Measurements from ENCODE around the gene CS.
"Not testable (repeated sequence)": the region's sequence is repeated elsewhere in the genome, so short reads cannot be mapped to it uniquely, and the experiment has no call there.

The CS gene

GRCh38 chr12:56299853-56300643 is at the start of gene CS:
TSS of gene CS (minus strand) at chr12:56300330. CDS start at chr12:56300201, 129 bp downstream.
- DNase-seq: peak; percentile 63

GRCh38 chr12:56348776-56349175 is 48.6 kb upstream of the CS start:
- no peak for DNase-seq

DNA sequence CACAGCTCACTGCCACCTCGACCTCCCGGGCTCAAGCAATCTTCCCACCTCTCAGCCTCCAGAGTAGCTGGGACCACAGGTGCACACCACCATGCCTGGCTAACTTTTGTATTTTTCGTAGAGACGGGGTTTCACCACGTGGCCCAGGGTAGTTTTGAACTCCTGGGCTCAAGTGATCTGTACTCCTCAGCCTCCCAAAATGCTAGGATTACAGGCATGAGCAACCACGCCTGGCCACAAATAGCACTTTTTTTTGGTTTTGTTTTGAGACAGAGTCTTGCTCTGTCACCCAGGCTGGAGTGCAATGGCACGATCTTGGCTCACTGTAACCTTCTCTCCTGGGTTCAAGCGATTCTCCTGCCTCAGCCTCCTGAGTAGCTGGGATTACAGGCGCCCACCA is 47.1 kb upstream of the CS start:
- not testable (repeated sequence) for DNase-seq

DNA sequence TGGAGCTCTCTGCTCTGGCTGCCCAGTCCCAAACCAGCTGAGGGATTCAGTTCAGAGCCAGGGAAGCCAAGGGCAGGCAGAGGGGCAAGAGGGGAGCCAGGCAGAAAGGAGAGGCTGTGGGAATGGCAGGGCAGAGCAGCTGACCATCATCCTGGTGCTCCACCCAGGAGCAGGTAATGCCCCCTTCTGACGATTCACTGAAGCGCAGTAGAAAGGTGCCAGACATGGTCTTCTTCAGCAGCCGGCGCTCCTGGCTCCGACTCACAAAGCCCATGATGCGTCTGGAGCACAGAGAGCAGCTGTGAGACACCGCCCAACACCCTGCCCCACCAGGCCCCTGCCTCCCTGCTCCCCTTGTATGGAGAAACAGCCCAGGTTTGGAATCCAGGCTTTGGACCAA is 46.5 kb upstream of the CS start:
- DNase-seq: no peak

GRCh38 chr12:56342290-56342689 is 42.2 kb upstream of the CS start:
- DNase-seq: not testable (repeated sequence)

GRCh38 chr12:56341616-56342015 is 41.5 kb upstream of the CS start:
- no peak for DNase-seq

DNA sequence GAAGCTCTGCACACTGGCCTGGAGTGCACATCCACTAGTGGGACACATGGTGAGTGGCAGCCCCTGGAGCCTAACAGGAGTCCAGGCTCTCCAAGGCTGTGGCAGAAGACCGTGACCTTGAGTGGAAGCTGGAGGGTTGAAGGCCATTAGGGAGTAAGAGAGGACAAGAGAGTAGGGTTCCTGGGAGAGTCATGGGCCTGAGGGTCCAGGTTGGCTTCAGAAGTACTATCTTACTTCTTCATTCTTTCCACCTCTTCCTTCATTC is 39.0 kb upstream of the CS start:
- no peak for DNase-seq

GRCh38 chr12:56338308-56339157 is 38.4 kb upstream of the CS start, which contains the start of gene IL23A:
TSS of gene IL23A (plus strand) at chr12:56338884. CDS start at chr12:56339045, 161 bp downstream.
- no peak for DNase-seq

DNA sequence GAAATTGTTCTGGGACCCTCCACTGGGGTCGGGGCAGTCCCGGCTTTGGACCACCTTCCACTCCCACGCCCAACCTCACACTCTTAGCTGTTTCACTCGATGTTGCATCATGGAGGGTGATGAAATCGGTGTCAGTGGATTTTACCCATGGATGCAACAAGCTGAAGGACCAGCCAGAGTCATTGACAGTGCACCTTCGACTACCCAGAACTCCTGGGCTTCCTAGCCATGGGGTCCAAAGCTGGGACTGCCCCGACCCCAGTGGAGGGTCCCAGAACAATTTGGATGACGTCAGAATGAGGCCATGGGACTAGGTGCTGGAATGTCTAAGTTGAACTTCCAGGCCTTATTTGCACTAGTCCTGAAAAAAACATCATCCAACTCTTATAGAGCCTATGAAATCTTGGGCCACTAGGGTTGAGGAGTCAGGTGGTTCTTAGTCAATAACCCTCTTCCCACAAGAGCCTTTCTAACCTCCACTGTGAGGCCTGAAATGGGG is 37.7 kb upstream of the CS start:
- no peak for DNase-seq

- no peak for DNase-seq
Measured at GRCh38 chr12:56336361-56337167, 36.4 kb upstream of the CS start.

- DNase-seq: not testable (repeated sequence)
Measured at GRCh38 chr12:56335527-56335926, 35.4 kb upstream of the CS start.

DNA sequence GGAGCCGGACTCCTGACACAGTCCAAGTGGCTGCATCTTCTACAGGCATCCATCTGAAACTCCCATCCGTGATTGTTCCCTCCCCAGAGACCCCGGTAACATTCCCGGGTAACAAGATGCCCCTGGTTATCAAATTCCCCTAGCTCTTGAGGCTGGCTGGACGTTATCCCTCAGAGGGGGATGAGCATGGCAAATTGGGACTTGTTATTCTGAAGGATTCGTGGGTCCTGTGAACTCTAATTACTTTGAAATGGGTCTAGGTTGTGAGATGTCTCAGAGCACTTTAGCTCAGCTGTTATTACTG is 34.3 kb upstream of the CS start:
- no peak for DNase-seq

GRCh38 chr12:56333679-56334489 is 33.8 kb upstream of the CS start, which contains the start of gene PAN2:
TSS of gene PAN2 (minus strand) at chr12:56334000. CDS start at chr12:56333094, 906 bp downstream.
- DNase-seq: peak; percentile 92

- DNase-seq: no peak
Measured at GRCh38 chr12:56333197-56333678, 33.1 kb upstream of the CS start.

- DNase-seq: no peak
Measured at GRCh38 chr12:56332512-56333196, 32.5 kb upstream of the CS start.

DNA sequence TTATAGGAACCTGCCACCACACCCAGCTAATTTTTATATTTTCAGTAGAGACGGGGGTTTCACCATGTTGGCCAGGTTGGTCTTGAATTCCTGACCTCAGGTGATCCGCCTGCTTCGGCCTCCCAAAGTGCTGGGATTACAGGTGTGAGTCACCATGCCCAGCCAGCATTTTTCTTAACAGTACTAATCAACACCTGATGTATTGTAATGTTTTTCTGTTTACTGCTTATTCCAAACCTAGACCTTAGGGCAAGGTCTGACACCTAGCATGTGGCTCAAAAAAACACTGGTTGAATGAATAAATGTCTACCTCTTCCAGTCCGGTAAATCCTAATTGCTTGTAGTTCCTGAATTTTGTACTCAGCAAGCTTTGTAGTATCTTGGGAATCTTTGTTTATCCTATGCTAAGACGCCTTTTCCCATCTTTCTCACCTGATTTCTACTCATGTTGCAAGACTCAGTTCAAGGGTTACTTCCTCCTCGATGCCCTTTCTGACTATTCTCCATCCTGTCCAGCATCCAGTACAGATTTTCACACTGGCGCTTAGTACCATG is 30.9 kb upstream of the CS start:
- DNase-seq: no peak

- DNase-seq: no peak
Measured at GRCh38 chr12:56326533-56326932, 26.4 kb upstream of the CS start.

DNA sequence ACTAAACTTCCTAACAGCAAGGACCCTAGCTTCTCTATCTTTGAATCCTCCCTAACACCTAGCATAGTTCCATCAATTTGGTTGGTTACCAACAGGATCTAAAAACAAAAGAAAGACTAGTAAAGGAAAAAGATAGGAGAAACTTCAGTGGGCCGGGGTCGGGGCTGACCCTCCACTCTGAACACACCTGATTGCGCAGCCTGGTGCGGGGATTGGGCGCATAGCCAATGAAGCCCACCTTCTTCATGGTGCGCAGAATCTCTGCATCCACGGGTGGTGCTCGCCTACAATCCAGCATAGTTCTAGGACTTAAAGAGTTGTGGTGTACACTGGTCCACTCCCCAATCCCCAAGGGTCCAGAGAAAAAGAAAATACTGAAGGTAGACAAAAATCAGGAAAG is 26.0 kb upstream of the CS start:
- no peak for DNase-seq

DNA sequence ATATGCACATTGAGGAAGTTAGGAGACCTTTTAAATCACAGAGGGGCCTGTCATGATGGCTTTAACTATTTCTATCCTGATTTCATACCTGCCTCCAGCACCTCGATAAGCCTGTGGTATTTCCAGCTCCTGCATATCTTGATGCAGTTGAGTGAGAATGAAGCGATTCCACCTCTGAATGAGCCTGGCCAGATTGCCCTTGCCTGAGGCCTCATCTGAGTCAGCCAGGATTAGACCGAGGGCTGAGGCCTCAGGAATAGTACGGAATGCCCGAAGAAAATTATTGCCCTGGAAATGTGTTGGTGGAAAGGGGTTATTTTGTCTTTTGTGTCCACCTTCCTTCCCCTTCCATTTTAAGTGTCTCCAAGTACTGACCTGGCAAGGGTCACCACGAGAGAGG is 24.1 kb upstream of the CS start:
- no peak for DNase-seq

DNA sequence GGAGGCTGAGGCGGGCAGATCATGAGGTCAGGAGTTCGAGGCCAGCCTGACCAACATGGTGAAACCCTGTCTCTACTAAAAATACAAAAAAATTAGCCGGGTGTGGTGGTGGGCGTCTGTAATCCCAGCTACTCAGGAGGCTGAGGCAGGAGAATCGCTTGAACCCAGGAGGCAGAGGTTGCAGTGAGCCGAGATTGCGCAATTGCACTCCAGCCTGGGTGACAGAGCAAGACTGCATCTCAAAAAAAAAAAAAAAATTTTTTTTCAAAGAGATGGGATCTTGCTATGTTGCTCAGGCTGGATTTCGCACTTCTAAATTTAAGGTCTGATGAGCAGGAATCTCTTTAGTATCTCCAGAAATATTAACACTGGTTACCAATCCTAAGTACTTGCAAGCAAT is 21.5 kb upstream of the CS start:
- not testable (repeated sequence) for DNase-seq

GRCh38 chr12:56321027-56321426 is 20.9 kb upstream of the CS start:
- no peak for DNase-seq
